Brain microvascular endothelial cell (primary cell): Measurements from ENCODE around the gene DLX2.

Experiments used
- DNase-seq: peaks from one replicate; pipeline ENCODE4 v3.0.0-alpha.2; 2020
- H3K27ac ChIP-seq: fragments of 250-450 bp; sonication (Bioruptor Pico); 2 replicates; pipeline ENCODE4 v1.5.1; 2020; ENCODE audit warnings: mild to moderate bottlenecking, moderate library complexity
- H3K27me3 ChIP-seq: fragments of 250-450 bp; sonication (Bioruptor Pico); replicated peaks from 2 replicates; pipeline ENCODE4 v1.5.1; 2020; ENCODE audit warnings: mild to moderate bottlenecking
- H3K36me3 ChIP-seq: fragments of 250-450 bp; sonication (Bioruptor Pico); replicated peaks from 2 replicates; pipeline ENCODE4 v1.5.1; 2020; ENCODE audit warnings: mild to moderate bottlenecking
- H3K4me3 ChIP-seq: 2 replicates; pipeline ENCODE4 v1.5.1; 2011; ENCODE audit warnings: low read depth, mild to moderate bottlenecking, control low read depth, low read length, moderate library complexity
- in situ Hi-C: cut with HindIII; loops from 2 replicates; pipeline ENCODE4 v1.10.0; 2017; ENCODE audit warnings: low sequenced_read_pairs, low pct_ligation_motif_present
- TF ChIP-seq, protein P1 (sequence below): IDR thresholded peaks from 2 replicates; pipeline ENCODE4 v1.5.1; 2011; ENCODE audit warnings: low read depth, mild to moderate bottlenecking, moderate library complexity, low read length, control low read depth, inconsistent platforms; ENCODE audit errors: missing control alignments

The DLX2 gene

DNA sequence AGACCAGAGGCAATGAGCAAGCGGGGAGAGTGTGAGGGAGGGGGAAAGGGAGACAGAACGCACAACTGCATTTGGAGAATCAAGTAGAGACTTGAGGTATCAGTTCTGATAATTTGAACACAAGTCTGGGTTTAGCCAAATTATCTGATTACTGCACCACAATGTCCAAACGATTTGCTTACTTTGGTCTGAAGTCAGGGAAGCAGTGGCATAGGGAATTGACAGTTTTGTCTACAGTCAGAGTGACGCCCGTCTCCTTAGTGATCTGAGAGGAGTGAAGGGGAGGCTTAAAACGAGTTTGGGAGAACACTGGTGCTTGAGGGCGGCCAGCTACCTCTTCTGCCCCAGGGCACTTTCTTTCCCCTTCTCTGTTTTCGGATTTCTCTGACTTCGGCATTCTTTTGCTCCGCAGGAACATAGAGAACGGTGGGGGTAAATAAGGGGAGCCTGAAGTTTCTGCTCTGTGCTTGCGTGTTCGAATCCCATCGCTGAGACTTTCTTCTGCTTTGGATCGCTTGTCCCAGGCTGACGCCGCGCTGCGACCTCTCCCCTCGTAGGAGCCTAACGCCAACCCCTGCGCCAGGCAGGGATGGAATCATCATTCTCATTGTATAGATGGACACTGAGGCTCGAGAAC lies 2.9 kb upstream of the DLX2 start:
- Histone ChIP-seq H3K4me3 (peak overlapping the region; percentile 56), H3K36me3 (no peaks in the 10 kb centered on the region), H3K27ac (no peak overlapping the region), H3K27me3 (peaks cover 13% of the 10 kb centered on the region)
- TF ChIP-seq, protein P1, sequence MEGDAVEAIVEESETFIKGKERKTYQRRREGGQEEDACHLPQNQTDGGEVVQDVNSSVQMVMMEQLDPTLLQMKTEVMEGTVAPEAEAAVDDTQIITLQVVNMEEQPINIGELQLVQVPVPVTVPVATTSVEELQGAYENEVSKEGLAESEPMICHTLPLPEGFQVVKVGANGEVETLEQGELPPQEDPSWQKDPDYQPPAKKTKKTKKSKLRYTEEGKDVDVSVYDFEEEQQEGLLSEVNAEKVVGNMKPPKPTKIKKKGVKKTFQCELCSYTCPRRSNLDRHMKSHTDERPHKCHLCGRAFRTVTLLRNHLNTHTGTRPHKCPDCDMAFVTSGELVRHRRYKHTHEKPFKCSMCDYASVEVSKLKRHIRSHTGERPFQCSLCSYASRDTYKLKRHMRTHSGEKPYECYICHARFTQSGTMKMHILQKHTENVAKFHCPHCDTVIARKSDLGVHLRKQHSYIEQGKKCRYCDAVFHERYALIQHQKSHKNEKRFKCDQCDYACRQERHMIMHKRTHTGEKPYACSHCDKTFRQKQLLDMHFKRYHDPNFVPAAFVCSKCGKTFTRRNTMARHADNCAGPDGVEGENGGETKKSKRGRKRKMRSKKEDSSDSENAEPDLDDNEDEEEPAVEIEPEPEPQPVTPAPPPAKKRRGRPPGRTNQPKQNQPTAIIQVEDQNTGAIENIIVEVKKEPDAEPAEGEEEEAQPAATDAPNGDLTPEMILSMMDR = no peak
- in situ Hi-C loops = loop anchor here (25.0 kb wide), 1 partner anchor 293 kb away; no protein-coding TSS in a partner anchor
- DNase-seq = no peak

- Histone ChIP-seq H3K27ac (no peak overlapping the region), H3K4me3 (peak overlapping the region; percentile 64), H3K36me3 (no peaks in the 10 kb centered on the region), H3K27me3 (peaks cover 19% of the 10 kb centered on the region)
- DNase-seq = peak; percentile 76
- in situ Hi-C loops = loop anchor here (25.0 kb wide), 1 partner anchor 291 kb away; no protein-coding TSS in a partner anchor
- TF ChIP-seq, protein P1 = peak; percentile 97
Measured at GRCh38 chr2:172103471-172104272, 972 bp upstream of the DLX2 start.

DNA sequence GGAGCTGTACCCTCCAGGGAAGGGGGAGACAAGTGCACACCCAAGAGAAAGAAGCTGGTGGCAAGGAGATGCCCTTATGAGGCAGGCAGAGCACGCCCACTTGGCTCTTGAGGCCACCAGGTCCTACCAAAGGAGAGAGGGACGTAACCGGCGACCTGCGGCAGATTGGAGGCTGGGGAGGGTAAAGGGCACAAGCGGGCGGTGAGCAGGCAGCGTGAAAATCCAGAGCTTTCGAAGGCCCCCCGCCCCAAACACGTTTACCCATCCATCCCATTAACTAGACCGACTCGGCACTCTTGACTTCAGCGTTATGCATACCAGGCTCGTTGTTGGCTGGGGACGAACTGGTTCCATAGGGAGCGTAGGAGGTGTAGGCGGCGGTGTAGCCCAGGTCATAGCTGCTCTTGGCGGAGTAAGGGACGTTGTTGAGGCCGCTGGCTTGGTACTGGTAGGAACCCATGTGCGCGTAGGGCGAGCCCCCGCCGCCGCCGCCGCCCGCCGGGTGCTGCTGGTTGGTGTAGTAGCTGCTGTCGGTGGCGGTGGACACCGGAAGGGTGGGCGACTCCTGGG lies 794 bp downstream of the DLX2 start:
- Histone ChIP-seq H3K36me3 (no peaks in the 10 kb centered on the region), H3K27ac (no peak overlapping the region), H3K27me3 (peaks cover 17% of the 10 kb centered on the region), H3K4me3 (peak overlapping the region; percentile 64)
- in situ Hi-C loops = loop anchor here (25.0 kb wide), 1 partner anchor 290 kb away; no protein-coding TSS in a partner anchor
- TF ChIP-seq, protein P1 = no peak
- DNase-seq = no peak

GRCh38 chr2:172100935-172101820 lies 1.5 kb downstream of the DLX2 start:
- Histone ChIP-seq H3K4me3 (peak overlapping the region; percentile 64), H3K27ac (no peak overlapping the region), H3K27me3 (peaks cover 17% of the 10 kb centered on the region), H3K36me3 (no peaks in the 10 kb centered on the region)
- in situ Hi-C loops = loop anchor here (25.0 kb wide), 1 partner anchor 289 kb away; no protein-coding TSS in a partner anchor
- TF ChIP-seq, protein P1 = no peak
- no peak for DNase-seq

- DNase-seq = no peak
- TF ChIP-seq, protein P1 = no peak
- in situ Hi-C loops = loop anchor here (25.0 kb wide), 1 partner anchor 288 kb away; no protein-coding TSS in a partner anchor
- H3K27ac ChIP-seq = no peak overlapping the region
- no peaks in the 10 kb centered on the region for H3K36me3 ChIP-seq
- peaks cover 12% of the 10 kb centered on the region for H3K27me3 ChIP-seq
- H3K4me3 ChIP-seq = peak overlapping the region; percentile 64
Measured at GRCh38 chr2:172100080-172100934, 2.4 kb downstream of the DLX2 start.
